ENCODE data around the gene CHD5.

DNA sequence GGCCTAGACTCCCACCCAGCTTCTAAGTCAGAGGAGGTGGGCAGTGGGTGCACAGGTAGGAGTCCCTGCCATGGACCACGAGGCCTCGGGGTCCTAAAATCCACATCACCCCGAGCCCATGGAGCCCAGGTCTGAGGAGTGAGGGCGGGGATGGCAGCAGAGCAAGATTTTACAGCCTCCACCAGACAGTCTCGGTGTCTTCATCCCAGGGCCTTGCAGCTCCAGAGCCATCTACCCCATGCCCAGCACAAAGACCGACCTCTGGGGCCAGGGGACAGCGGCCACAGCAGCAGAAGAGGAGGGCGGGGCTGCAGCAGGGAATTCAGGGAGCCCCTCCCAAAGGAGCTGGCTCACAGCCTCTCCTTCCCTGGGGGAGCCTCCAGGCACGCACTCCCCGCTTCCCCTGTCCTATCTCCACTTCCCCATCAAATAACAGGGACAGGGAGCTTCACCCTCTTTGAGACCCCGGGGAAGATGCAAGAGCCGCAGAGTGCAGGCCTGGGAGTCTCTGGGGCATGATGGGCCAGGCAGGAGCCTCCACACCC, 14.6 kb downstream of the CHD5 start:
- TF ChIP-seq ZNF660 (CRISPR knock-in tag; IDR thresholded peaks at IDR 0.05; ENCODE audit: borderline replicate concordance, low read depth) (no peak), NFYB (CRISPR knock-in tag; IDR thresholded peaks at IDR 0.05) (no peak), ZNF430 (CRISPR knock-in tag; IDR thresholded peaks at IDR 0.05) (no peak), NFIC (IDR thresholded peaks at IDR 0.05; ENCODE audit: low read length) (no peak), ETV5 (CRISPR knock-in tag; IDR thresholded peaks at IDR 0.05; ENCODE audit: borderline replicate concordance) (no peak), GTF2F1 (IDR thresholded peaks at IDR 0.05; ENCODE audit: low read length) (no peak), HOXA7 (CRISPR knock-in tag; IDR thresholded peaks at IDR 0.05) (no peak), NR2F2 (IDR thresholded peaks at IDR 0.05; ENCODE audit: borderline replicate concordance, low read depth) (no peak), CEBPB (IDR thresholded peaks at IDR 0.05; ENCODE audit: borderline replicate concordance, low read depth, low read length) (no peak), SMARCE1 (IDR thresholded peaks at IDR 0.05; ENCODE audit: borderline replicate concordance) (no peak), TBL1XR1 (IDR thresholded peaks at IDR 0.05; ENCODE audit: borderline replicate concordance, low read length, partially characterized antibody) (no peak)
- TF ChIP-seq, protein P1, sequence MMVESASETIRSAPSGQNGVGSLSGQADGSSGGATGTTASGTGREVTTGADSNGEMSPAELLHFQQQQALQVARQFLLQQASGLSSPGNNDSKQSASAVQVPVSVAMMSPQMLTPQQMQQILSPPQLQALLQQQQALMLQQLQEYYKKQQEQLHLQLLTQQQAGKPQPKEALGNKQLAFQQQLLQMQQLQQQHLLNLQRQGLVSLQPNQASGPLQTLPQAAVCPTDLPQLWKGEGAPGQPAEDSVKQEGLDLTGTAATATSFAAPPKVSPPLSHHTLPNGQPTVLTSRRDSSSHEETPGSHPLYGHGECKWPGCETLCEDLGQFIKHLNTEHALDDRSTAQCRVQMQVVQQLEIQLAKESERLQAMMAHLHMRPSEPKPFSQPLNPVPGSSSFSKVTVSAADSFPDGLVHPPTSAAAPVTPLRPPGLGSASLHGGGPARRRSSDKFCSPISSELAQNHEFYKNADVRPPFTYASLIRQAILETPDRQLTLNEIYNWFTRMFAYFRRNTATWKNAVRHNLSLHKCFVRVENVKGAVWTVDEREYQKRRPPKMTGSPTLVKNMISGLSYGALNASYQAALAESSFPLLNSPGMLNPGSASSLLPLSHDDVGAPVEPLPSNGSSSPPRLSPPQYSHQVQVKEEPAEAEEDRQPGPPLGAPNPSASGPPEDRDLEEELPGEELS (CRISPR knock-in tag; IDR thresholded peaks at IDR 0.05) = no peak
- TF ChIP-seq, protein P2, sequence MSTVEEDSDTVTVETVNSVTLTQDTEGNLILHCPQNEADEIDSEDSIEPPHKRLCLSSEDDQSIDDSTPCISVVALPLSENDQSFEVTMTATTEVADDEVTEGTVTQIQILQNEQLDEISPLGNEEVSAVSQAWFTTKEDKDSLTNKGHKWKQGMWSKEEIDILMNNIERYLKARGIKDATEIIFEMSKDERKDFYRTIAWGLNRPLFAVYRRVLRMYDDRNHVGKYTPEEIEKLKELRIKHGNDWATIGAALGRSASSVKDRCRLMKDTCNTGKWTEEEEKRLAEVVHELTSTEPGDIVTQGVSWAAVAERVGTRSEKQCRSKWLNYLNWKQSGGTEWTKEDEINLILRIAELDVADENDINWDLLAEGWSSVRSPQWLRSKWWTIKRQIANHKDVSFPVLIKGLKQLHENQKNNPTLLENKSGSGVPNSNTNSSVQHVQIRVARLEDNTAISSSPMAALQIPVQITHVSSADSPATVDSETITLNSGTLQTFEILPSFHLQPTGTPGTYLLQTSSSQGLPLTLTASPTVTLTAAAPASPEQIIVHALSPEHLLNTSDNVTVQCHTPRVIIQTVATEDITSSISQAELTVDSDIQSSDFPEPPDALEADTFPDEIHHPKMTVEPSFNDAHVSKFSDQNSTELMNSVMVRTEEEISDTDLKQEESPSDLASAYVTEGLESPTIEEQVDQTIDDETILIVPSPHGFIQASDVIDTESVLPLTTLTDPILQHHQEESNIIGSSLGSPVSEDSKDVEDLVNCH (CRISPR knock-in tag; IDR thresholded peaks at IDR 0.05) = no peak
- TF ChIP-seq, protein P3, sequence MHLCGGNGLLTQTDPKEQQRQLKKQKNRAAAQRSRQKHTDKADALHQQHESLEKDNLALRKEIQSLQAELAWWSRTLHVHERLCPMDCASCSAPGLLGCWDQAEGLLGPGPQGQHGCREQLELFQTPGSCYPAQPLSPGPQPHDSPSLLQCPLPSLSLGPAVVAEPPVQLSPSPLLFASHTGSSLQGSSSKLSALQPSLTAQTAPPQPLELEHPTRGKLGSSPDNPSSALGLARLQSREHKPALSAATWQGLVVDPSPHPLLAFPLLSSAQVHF (CRISPR knock-in tag; IDR thresholded peaks at IDR 0.05) = no peak

Data from HepG2 (cell line).